Thoracic aorta (tissue), 2 donors: Measurements from ENCODE around the gene BUD13. TPM values are rescaled to one million over a fixed set of nuclear protein-coding genes. Genes with fewer than 3 reads are reported as not detected.

Experiments used
- ATAC-seq: fragments of 150-250 bp; one replicate; pipeline ENCODE4 v1.8.0; 2017; ENCODE audit warnings: low read depth; ENCODE audit not compliant: insufficient number of reproducible peaks, low FRiP score
- DNase-seq: peaks from one replicate; pipeline ENCODE4 v3.0.0-alpha.2; 2020; ENCODE audit warnings: low spot score
- H3K27ac ChIP-seq, 2 donors: fragments of 200-600 bp; sonication (generic); 1 replicate in 1 of 2; 2 replicates in 1 of 2; pipeline ENCODE4 v1.5.1; 2016; ENCODE audit warnings: mild to moderate bottlenecking in 2 of 2, moderate library complexity in 2 of 2
- H3K27me3 ChIP-seq: fragments of 200-600 bp; sonication (generic); replicated peaks from 2 replicates; pipeline ENCODE4 v1.6.0; 2016; ENCODE audit warnings: mild to moderate bottlenecking; ENCODE audit not compliant: insufficient read depth
- H3K36me3 ChIP-seq: fragments of 200-600 bp; sonication (generic); one replicate; pipeline ENCODE4 v1.5.1; 2016
- H3K4me1 ChIP-seq, 2 donors: fragments of 200-600 bp; sonication (generic); 1 replicate in 1 of 2; 2 replicates in 1 of 2; pipeline versions ENCODE4 v1.5.1 to v1.6.0; 2016; ENCODE audit warnings: low read depth in 2 of 2, mild to moderate bottlenecking in 1 of 2; ENCODE audit not compliant: control insufficient read depth in 1 of 2
- H3K4me3 ChIP-seq: fragments of 200-600 bp; sonication (generic); 2 replicates; pipeline ENCODE4 v1.5.1; 2016; ENCODE audit warnings: mild to moderate bottlenecking
- H3K9me3 ChIP-seq: fragments of 200-600 bp; sonication (generic); 2 replicates; pipeline ENCODE4 v1.5.1; 2016
- CTCF ChIP-seq: fragments of 200-600 bp; sonication (generic); IDR thresholded peaks from one replicate; pipeline ENCODE4 v1.5.1; 2019; ENCODE audit warnings: antibody characterized with exemption
- total RNA-seq, 2 donors: library from RNA; depleted of rRNA; stranded (reverse); fragments of >200 nt; gene quantifications; one replicate each; pipeline versions ENCODE4 v1.1.0 to v1.2.3, GENCODE V29; 2016

BUD13 gene
- total RNA-seq, 2 donors from 2014 or later, result 5.8 to 12.5 TPM

GRCh38 chr11:116736763-116737162 is 36.0 kb downstream of the BUD13 start:
- ATAC-seq (no peak), DNase-seq (no peak)
- Histone ChIP-seq H3K36me3 (no peaks in the 10 kb centered on the region), H3K4me3 (no peak overlapping the region), H3K27ac (no peak overlapping the region), H3K27me3 (no peaks in the 10 kb centered on the region), H3K4me1 (no peaks in the 10 kb centered on the region), H3K9me3 (no peaks in the 10 kb centered on the region)
- no peak for TF ChIP-seq CTCF

GRCh38 chr11:116733969-116734508 is 38.7 kb downstream of the BUD13 start:
- H3K4me1 ChIP-seq, result no peaks in the 10 kb centered on the region
- DNase-seq, result no peak
- no peaks in the 10 kb centered on the region for H3K36me3 ChIP-seq
- no peak overlapping the region for H3K4me3 ChIP-seq
- TF ChIP-seq CTCF, result no peak
- no peak for ATAC-seq
- H3K27ac ChIP-seq, result no peak overlapping the region
- no peaks in the 10 kb centered on the region for H3K9me3 ChIP-seq
- no peaks in the 10 kb centered on the region for H3K27me3 ChIP-seq

GRCh38 chr11:116733043-116733755 is 39.6 kb downstream of the BUD13 start:
- ATAC-seq, result no peak
- Histone ChIP-seq H3K27ac (no peak overlapping the region), H3K9me3 (no peaks in the 10 kb centered on the region), H3K4me3 (no peak overlapping the region), H3K4me1 (no peaks in the 10 kb centered on the region), H3K27me3 (no peaks in the 10 kb centered on the region), H3K36me3 (no peaks in the 10 kb centered on the region)
- no peak for DNase-seq
- no peak for TF ChIP-seq CTCF

- peak; percentile 68 for TF ChIP-seq CTCF
- no peak overlapping the region for H3K4me3 ChIP-seq
- H3K27me3 ChIP-seq, result no peaks in the 10 kb centered on the region
- no peaks in the 10 kb centered on the region for H3K9me3 ChIP-seq
- peak; percentile 44 for ATAC-seq
- no peak for DNase-seq
- H3K4me1 ChIP-seq, result no peaks in the 10 kb centered on the region
- H3K27ac ChIP-seq, result no peak overlapping the region
- no peaks in the 10 kb centered on the region for H3K36me3 ChIP-seq
These were observed 40.3 kb downstream of the BUD13 start for GRCh38 chr11:116732271-116733042.

- Histone ChIP-seq H3K27ac (no peak overlapping the region), H3K9me3 (no peaks in the 10 kb centered on the region), H3K36me3 (no peaks in the 10 kb centered on the region), H3K4me3 (no peak overlapping the region), H3K27me3 (no peaks in the 10 kb centered on the region), H3K4me1 (no peaks in the 10 kb centered on the region)
- no peak for ATAC-seq
- DNase-seq, result no peak
- TF ChIP-seq CTCF, result no peak
These were observed 41.0 kb downstream of the BUD13 start for GRCh38 chr11:116731821-116732220.
